WERI-Rb-1 (cell line): Measurements from ENCODE around the gene C2CD2.

Experiments used
- DNase-seq: peaks from one replicate; pipeline ENCODE4 v3.0.0-alpha.2; 2020
- H3K27ac ChIP-seq: fragments of 250-450 bp; sonication (Bioruptor Pico); 2 replicates; pipeline ENCODE4 v1.5.1; 2020; ENCODE audit warnings: mild to moderate bottlenecking, moderate library complexity
- H3K27me3 ChIP-seq: fragments of 250-450 bp; sonication (Bioruptor Pico); 2 replicates; pipeline ENCODE4 v1.5.1; 2021; ENCODE audit warnings: mild to moderate bottlenecking, low read depth, moderate library complexity; ENCODE audit not compliant: insufficient read depth, severe bottlenecking
- H3K36me3 ChIP-seq: fragments of 250-450 bp; sonication (Bioruptor Pico); 2 replicates; pipeline ENCODE4 v1.5.1; 2020; ENCODE audit warnings: mild to moderate bottlenecking, moderate library complexity
- H3K4me3 ChIP-seq: 2 replicates; pipeline ENCODE4 v1.5.1; 2011; ENCODE audit warnings: low read depth, mild to moderate bottlenecking, control low read depth, low read length
- H3K9me3 ChIP-seq: fragments of 250-450 bp; sonication (Bioruptor Pico); 2 replicates; pipeline ENCODE4 v1.5.1; 2021; ENCODE audit warnings: mild to moderate bottlenecking, moderate library complexity; ENCODE audit not compliant: severe bottlenecking
- TF ChIP-seq, protein P1 (sequence below): IDR thresholded peaks from 2 replicates; pipeline ENCODE4 v1.5.1; 2011; ENCODE audit warnings: low read depth, mild to moderate bottlenecking, control low read depth, inconsistent platforms, low read length

C2CD2 gene

DNA sequence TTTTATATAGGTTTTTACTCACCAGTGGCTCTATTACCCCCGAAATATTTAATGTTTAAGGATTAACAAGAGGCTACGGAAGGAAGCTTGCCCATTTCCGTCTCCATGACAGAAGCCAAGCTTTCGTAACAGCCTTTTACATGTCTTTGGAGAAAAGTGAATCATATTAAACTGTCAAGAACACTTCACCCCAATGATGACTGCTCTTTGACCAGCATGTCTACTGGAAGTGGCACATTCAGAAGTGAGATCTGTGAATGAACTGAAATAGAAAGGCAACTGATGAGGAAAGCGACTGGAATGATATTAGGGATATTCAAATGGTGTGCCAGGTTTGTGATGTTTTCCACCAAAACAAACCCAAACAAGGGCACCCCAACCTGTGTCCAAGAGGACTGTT is 66.2 kb downstream of the C2CD2 start:
- Histone ChIP-seq H3K4me3 (no peak overlapping the region), H3K27me3 (no peaks in the 10 kb centered on the region), H3K36me3 (no peaks in the 10 kb centered on the region; the same call in none of the 2 replicates), H3K27ac (no peak overlapping the region), H3K9me3 (no peaks in the 10 kb centered on the region)
- no peak for DNase-seq
- TF ChIP-seq, protein P1, sequence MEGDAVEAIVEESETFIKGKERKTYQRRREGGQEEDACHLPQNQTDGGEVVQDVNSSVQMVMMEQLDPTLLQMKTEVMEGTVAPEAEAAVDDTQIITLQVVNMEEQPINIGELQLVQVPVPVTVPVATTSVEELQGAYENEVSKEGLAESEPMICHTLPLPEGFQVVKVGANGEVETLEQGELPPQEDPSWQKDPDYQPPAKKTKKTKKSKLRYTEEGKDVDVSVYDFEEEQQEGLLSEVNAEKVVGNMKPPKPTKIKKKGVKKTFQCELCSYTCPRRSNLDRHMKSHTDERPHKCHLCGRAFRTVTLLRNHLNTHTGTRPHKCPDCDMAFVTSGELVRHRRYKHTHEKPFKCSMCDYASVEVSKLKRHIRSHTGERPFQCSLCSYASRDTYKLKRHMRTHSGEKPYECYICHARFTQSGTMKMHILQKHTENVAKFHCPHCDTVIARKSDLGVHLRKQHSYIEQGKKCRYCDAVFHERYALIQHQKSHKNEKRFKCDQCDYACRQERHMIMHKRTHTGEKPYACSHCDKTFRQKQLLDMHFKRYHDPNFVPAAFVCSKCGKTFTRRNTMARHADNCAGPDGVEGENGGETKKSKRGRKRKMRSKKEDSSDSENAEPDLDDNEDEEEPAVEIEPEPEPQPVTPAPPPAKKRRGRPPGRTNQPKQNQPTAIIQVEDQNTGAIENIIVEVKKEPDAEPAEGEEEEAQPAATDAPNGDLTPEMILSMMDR, result no peak

DNA sequence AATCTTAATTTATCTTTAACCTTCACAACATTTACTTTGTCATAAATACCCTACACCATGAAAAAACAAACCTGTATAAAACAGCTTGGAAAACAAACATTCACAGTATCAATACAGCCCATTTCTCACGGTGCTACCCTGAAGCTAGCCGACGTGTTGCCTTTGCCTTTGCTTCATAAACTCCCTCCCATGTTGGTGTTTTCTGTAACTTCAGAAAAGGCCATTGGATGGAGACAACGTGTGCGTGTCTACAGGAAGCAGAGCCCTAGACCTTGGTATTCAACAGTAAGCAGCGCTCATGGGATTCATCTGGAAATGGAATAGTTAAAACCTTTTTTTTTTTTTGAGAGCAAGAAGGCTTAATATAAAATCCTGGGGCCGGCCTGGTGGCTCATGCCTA is 67.5 kb downstream of the C2CD2 start:
- no peaks in the 10 kb centered on the region for H3K27me3 ChIP-seq
- no peaks in the 10 kb centered on the region for H3K9me3 ChIP-seq
- H3K4me3 ChIP-seq, result no peak overlapping the region
- H3K36me3 ChIP-seq, result no peaks in the 10 kb centered on the region; the same call in none of the 2 replicates
- no peak overlapping the region for H3K27ac ChIP-seq
- no peak for DNase-seq
- TF ChIP-seq, protein P1, result no peak

DNA sequence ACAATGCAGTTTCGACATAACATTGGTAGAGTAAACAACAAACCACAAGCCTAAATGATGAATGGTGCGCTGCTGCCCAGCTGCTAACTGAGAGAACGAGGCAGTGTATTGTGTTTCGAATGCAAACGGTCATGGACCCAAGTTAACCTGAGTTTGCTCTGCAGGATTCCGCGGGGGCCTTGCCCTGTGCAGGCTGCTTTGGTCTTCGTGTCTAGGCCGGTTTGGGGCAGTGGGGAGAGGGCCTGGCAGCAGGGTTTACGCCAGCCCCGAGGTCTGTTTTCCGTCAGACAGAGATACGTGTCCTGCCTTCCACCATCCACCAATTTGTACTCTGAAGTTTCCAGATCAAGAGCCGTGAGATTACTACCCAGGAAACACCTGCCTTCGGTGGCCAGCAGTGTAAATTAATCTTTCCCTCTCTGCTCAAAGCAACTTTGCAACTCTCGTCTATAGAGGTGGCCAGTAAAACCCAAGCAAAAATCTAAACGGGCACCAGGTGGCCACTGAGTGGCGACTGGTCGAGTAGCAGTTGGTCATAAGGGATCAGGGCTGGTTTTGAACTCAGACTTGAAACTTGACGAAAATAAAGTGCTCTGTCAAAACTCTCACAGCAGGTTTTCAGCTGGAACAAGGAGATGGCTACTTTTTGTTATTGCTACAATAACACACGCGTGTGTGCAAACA is 68.3 kb downstream of the C2CD2 start:
- H3K9me3 ChIP-seq, result no peaks in the 10 kb centered on the region
- H3K27ac ChIP-seq, result no peak overlapping the region
- TF ChIP-seq, protein P1, result no peak
- H3K36me3 ChIP-seq, result no peaks in the 10 kb centered on the region; the same call in none of the 2 replicates
- H3K4me3 ChIP-seq, result no peak overlapping the region
- DNase-seq, result no peak
- H3K27me3 ChIP-seq, result no peaks in the 10 kb centered on the region

DNA sequence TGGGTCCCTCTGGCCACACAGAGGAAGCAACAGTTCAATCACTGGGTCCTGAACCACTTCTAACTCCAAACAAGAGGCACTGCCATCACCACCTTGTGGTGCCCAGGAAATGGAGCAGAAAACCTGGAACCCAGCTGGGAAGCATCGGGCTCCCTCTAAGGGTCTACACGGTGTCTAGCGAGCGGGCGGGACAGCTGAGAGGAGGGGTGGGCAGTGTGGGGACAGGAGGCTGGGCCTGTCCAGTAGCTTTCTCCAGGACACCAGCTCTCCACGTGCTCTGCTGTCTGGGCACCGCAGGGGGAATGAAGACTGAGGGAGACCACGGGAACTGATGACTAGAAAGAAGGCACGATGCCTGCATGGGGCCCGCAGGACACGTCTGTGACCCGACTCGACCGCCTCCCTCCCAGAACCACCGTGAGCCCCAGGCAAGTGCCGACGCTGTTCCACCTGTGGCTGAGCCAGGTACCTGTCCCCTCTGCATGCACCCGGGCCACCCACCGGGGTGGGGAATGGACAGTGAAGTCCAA is 69.3 kb downstream of the C2CD2 start:
- H3K27ac ChIP-seq, result no peak overlapping the region
- H3K36me3 ChIP-seq, result no peaks in the 10 kb centered on the region; the same call in none of the 2 replicates
- no peak overlapping the region for H3K4me3 ChIP-seq
- TF ChIP-seq, protein P1, result no peak
- no peaks in the 10 kb centered on the region for H3K9me3 ChIP-seq
- H3K27me3 ChIP-seq, result no peaks in the 10 kb centered on the region
- DNase-seq, result no peak

DNA sequence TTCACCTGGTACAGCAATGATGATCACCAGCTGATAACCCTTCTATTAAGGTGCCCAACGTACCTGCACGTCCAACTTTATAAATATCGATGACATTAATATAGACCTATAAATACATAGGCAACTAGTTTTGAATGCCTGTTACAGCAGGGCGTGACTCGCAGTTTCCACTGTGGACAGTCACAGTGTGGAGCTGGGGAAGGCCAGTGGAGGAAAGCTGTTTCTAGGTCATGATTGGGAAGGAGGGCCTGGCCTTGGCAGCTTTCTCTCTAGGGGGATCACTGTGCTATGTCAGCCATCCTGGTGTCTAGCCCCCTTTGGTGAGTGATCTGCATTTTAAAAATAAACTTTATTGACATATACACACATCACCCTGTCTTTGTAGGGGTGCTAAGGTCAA is 70.2 kb downstream of the C2CD2 start:
- TF ChIP-seq, protein P1, result no peak

DNA sequence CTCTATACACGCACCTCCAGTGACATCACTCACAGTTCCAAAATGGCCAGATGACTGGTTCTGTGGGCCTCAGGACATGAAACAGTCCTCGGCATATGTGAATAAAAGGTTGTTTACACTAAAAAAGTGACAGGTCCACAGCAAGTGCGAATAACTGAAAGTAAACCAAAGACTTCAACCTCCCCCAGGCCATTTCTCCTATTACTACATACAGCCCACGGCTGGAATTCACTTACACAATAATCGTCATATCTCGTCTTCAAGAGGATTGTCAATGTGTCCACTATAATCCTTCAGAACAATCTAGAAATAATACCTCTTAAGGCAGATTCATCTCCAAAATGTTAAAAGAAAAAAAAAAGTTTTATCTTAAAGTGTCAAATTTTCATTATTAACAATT is 72.8 kb downstream of the C2CD2 start:
- Histone ChIP-seq H3K4me3 (no peak overlapping the region), H3K9me3 (no peaks in the 10 kb centered on the region), H3K27me3 (no peaks in the 10 kb centered on the region), H3K27ac (no peak overlapping the region), H3K36me3 (no peaks in the 10 kb centered on the region; the same call in 1 of the 2 replicates)
- DNase-seq, result no peak
- TF ChIP-seq, protein P1, result no peak

More for the DNA sequence above, 70.2 kb downstream of the C2CD2 start:
- Histone ChIP-seq H3K27ac (no peak overlapping the region), H3K9me3 (no peaks in the 10 kb centered on the region), H3K27me3 (no peaks in the 10 kb centered on the region), H3K4me3 (no peak overlapping the region), H3K36me3 (no peaks in the 10 kb centered on the region; the same call in none of the 2 replicates)
- DNase-seq, result no peak
